H1 (cell line): ENCODE measurements around the gene TRDN. TPM values are rescaled to one million over a fixed set of nuclear protein-coding genes. Genes with fewer than 3 reads are reported as not detected.

Experiments
- CTCF ChIA-PET: fragments of 300-600 bp; sonication (Branson Sonifier 250); formaldehyde crosslinking; loops from one replicate; lab custom pipeline; 2021; ENCODE audit not compliant: partially characterized antibody; lab: Charles Lee
- POLR2A ChIA-PET: fragments of 300-600 bp; sonication (Branson Sonifier 250); formaldehyde crosslinking; loops from one replicate; lab custom pipeline; 2021; ENCODE audit warnings: inconsistent platforms; ENCODE audit not compliant: partially characterized antibody; lab: Charles Lee
- DNase-seq, 2 experiments: peaks; one replicate each; pipeline versions ENCODE4 v3.0.0 to v3.0.0-alpha.2; 2010 to 2022; ENCODE audit warnings: low spot score in 2 of 2, low read depth in 1 of 2, mixed read lengths in 1 of 2
- FAIRE-seq: peaks from 2 replicates; lab custom pipeline; 2011; peaks lifted over from hg19 to GRCh38; lab: Jason Lieb, UNC
- H2AFZ ChIP-seq: 2 replicates; pipeline ENCODE4 v1.8.1; 2012; ENCODE audit warnings: low read length, inconsistent platforms
- H2AK5ac ChIP-seq: 2 replicates; pipeline ENCODE4 v1.6.1; 2013; ENCODE audit warnings: low read depth, low read length
- H2BK120ac ChIP-seq: replicated peaks from 2 replicates; pipeline ENCODE3; 2013; ENCODE audit warnings: low read depth, low read length, inconsistent platforms
- H2BK12ac ChIP-seq: 2 replicates; pipeline ENCODE4 v1.6.1; 2013; ENCODE audit warnings: low read depth, low read length
- H2BK15ac ChIP-seq: 2 replicates; pipeline ENCODE4 v1.6.1; 2013; ENCODE audit warnings: low read length
- H2BK20ac ChIP-seq: 2 replicates; pipeline ENCODE4 v1.6.1; 2013; ENCODE audit warnings: low read length
- H2BK5ac ChIP-seq: 2 replicates; pipeline ENCODE4 v1.6.1; 2013; ENCODE audit warnings: low read depth, low read length
- H3K14ac ChIP-seq: 2 replicates; pipeline ENCODE4 v1.6.1; 2013; ENCODE audit warnings: inconsistent platforms; ENCODE audit not compliant: insufficient read length
- H3K18ac ChIP-seq: 2 replicates; pipeline ENCODE4 v1.6.1; 2013; ENCODE audit warnings: low read length; ENCODE audit errors: extremely low read depth
- H3K23ac ChIP-seq: 2 replicates; pipeline ENCODE4 v1.6.1; 2013; ENCODE audit warnings: inconsistent platforms; ENCODE audit not compliant: insufficient read length
- H3K23me2 ChIP-seq: 2 replicates; pipeline ENCODE4 v1.6.1; 2013; ENCODE audit warnings: low read depth, low read length
- H3K27ac ChIP-seq: 2 replicates; pipeline ENCODE4 v1.6.1; 2011; ENCODE audit warnings: low read depth, low read length, inconsistent platforms
- H3K27me3 ChIP-seq, 4 experiments: replicated peaks in 1 of 4; 1 replicate in 1 of 4; 2 replicates in 3 of 4; pipeline versions ENCODE4 v1.6.1 to v1.8.1; 2011 to 2013; ENCODE audit warnings: low read length in 3 of 4, mild to moderate bottlenecking in 3 of 4, inconsistent platforms in 2 of 4, mixed read lengths in 2 of 4, moderate library complexity in 1 of 4; ENCODE audit not compliant: control insufficient read depth in 3 of 4, insufficient read depth in 3 of 4; ENCODE audit errors: extremely low read depth in 1 of 4
- H3K36me3 ChIP-seq, 4 experiments: 2 replicates each; pipeline versions ENCODE4 v1.6.1 to v1.8.1; 2011 to 2013; ENCODE audit warnings: mild to moderate bottlenecking in 4 of 4, low read length in 3 of 4, moderate library complexity in 2 of 4, control low read depth in 1 of 4, inconsistent platforms in 1 of 4; ENCODE audit not compliant: insufficient read depth in 4 of 4, control insufficient read depth in 2 of 4
- H3K4ac ChIP-seq: replicated peaks from 2 replicates; pipeline ENCODE3; 2013; ENCODE audit warnings: low read length, low read depth, mixed read lengths, inconsistent platforms; ENCODE audit not compliant: insufficient read length
- H3K4me1 ChIP-seq, 4 experiments: replicated peaks in 1 of 4; 1 replicate in 1 of 4; 2 replicates in 3 of 4; pipeline versions ENCODE4 v1.6.1 to v1.8.1; 2011 to 2013; ENCODE audit warnings: low read length in 3 of 4, inconsistent platforms in 2 of 4, mixed read lengths in 1 of 4; ENCODE audit not compliant: insufficient read depth in 4 of 4, control insufficient read depth in 3 of 4
- H3K4me2 ChIP-seq, 2 experiments: 2 replicates each; pipeline versions ENCODE4 v1.6.1 to v1.8.1; 2011 to 2013; ENCODE audit warnings: low read depth in 2 of 2, low read length in 2 of 2, control low read depth in 1 of 2, inconsistent platforms in 1 of 2, mild to moderate bottlenecking in 1 of 2; ENCODE audit not compliant: insufficient read depth in 1 of 2
- H3K4me3 ChIP-seq, 4 experiments: fragments of 200-600, 300-600 bp in 1 of 4; sonication (generic), shearing (Covaris generic), sonication (Bioruptor Twin) in 1 of 4; 2 replicates each; pipeline versions ENCODE4 v1.5.1 to v1.8.1; 2011 to 2016; ENCODE audit warnings: low read length in 4 of 4, low read depth in 3 of 4, control low read depth in 2 of 4, inconsistent platforms in 2 of 4, mild to moderate bottlenecking in 2 of 4, mixed read lengths in 1 of 4, moderate library complexity in 1 of 4; ENCODE audit not compliant: insufficient read depth in 2 of 4; ENCODE audit errors: extremely low read depth in 1 of 4
- H3K56ac ChIP-seq: replicated peaks from 2 replicates; pipeline ENCODE3; 2013; ENCODE audit warnings: low read depth, mild to moderate bottlenecking, mixed read lengths, low read length, inconsistent platforms; ENCODE audit not compliant: insufficient read length
- H3K79me1 ChIP-seq: 2 replicates; pipeline ENCODE4 v1.6.1; 2013; ENCODE audit warnings: low read depth, low read length, control low read depth
- H3K79me2 ChIP-seq, 2 experiments: 2 replicates each; pipeline versions ENCODE4 v1.6.1 to v1.8.1; 2012 to 2013; ENCODE audit warnings: low read length in 2 of 2, mild to moderate bottlenecking in 2 of 2, inconsistent platforms in 1 of 2; ENCODE audit not compliant: insufficient read depth in 2 of 2, control insufficient read depth in 1 of 2
- H3K9ac ChIP-seq, 4 experiments: replicated peaks in 1 of 4; 1 replicate in 1 of 4; 2 replicates in 3 of 4; pipeline versions ENCODE4 v1.6.1 to v1.8.1; 2011 to 2013; ENCODE audit warnings: low read depth in 3 of 4, low read length in 3 of 4, control low read depth in 2 of 4, mild to moderate bottlenecking in 2 of 4, moderate library complexity in 2 of 4, inconsistent platforms in 1 of 4; ENCODE audit errors: extremely low read depth in 1 of 4
- H3K9me3 ChIP-seq, 2 experiments: 2 replicates each; pipeline versions ENCODE4 v1.6.1 to v1.8.1; 2012 to 2013; ENCODE audit warnings: mild to moderate bottlenecking in 2 of 2, moderate library complexity in 2 of 2, control low read depth in 1 of 2, inconsistent platforms in 1 of 2, low read depth in 1 of 2, low read length in 1 of 2, mixed read lengths in 1 of 2; ENCODE audit not compliant: insufficient read depth in 2 of 2
- H4K20me1 ChIP-seq, 2 experiments: replicated peaks in 1 of 2; 2 replicates each; pipeline versions ENCODE3 to v1.8.1; 2011 to 2013; ENCODE audit warnings: inconsistent platforms in 2 of 2, low read length in 2 of 2, mild to moderate bottlenecking in 1 of 2; ENCODE audit not compliant: insufficient read depth in 2 of 2, control insufficient read depth in 1 of 2
- H4K5ac ChIP-seq: 2 replicates; pipeline ENCODE4 v1.6.1; 2013; ENCODE audit warnings: low read length, low read depth, mixed read lengths, inconsistent platforms; ENCODE audit not compliant: insufficient read length
- H4K8ac ChIP-seq: 2 replicates; pipeline ENCODE4 v1.8.0; 2013; ENCODE audit warnings: mild to moderate bottlenecking, moderate library complexity, low read length, inconsistent platforms; ENCODE audit not compliant: insufficient read depth; ENCODE audit errors: extremely low read depth
- H4K91ac ChIP-seq: replicated peaks from 2 replicates; pipeline ENCODE3; 2013; ENCODE audit warnings: low read length, mixed read lengths, inconsistent platforms; ENCODE audit not compliant: insufficient read length
- BCL11A ChIP-seq, 2 experiments: IDR thresholded peaks; one replicate each; pipeline ENCODE4 v1.6.1; 2011; ENCODE audit warnings: low read depth in 2 of 2, low read length in 2 of 2, mild to moderate bottlenecking in 2 of 2
- CEBPB ChIP-seq: IDR thresholded peaks from 2 replicates; pipeline ENCODE4 v1.6.1; 2012; ENCODE audit warnings: low read depth, low read length
- CTCF ChIP-seq, 3 experiments: IDR thresholded peaks; 1 replicate in 2 of 3; 2 replicates in 1 of 3; pipeline versions ENCODE4 v1.5.1 to v1.6.1; 2011; ENCODE audit warnings: low read length in 3 of 3, mild to moderate bottlenecking in 3 of 3, inconsistent platforms in 2 of 3, low read depth in 1 of 3, moderate library complexity in 1 of 3; ENCODE audit not compliant: insufficient read depth in 1 of 3; ENCODE audit errors: control extremely low read depth in 1 of 3
- FOSL1 ChIP-seq: IDR thresholded peaks from 2 replicates; pipeline ENCODE4 v1.6.1; 2011; ENCODE audit warnings: mild to moderate bottlenecking, low read depth, low read length, moderate library complexity; ENCODE audit not compliant: insufficient read depth
- HDAC6 ChIP-seq: IDR thresholded peaks from one replicate; pipeline ENCODE4 v1.7.1; 2012; ENCODE audit warnings: low read depth, mild to moderate bottlenecking, inconsistent platforms, low read length, moderate library complexity
- KDM1A ChIP-seq: fragments of 200-600, 300-600 bp; sonication (generic); IDR thresholded peaks from 2 replicates; pipeline ENCODE4 v1.7.1; 2016; ENCODE audit warnings: mild to moderate bottlenecking, low read length, borderline replicate concordance
- KDM4A ChIP-seq: IDR thresholded peaks from one replicate; pipeline ENCODE4 v1.7.1; 2012; ENCODE audit warnings: low read depth, mild to moderate bottlenecking, moderate library complexity, low read length, inconsistent platforms; ENCODE audit not compliant: severe bottlenecking
- POLR2AphosphoS5 ChIP-seq: IDR thresholded peaks from 2 replicates; pipeline ENCODE4 v1.6.1; 2011; ENCODE audit warnings: low read depth, low read length
- RBBP5 ChIP-seq: IDR thresholded peaks from 2 replicates; pipeline ENCODE4 v1.7.1; 2012; ENCODE audit warnings: low read depth, mild to moderate bottlenecking, inconsistent platforms, low read length, moderate library complexity, borderline replicate concordance
- RNF2 ChIP-seq: fragments of 200-900, 300-1000 bp; sonication (generic); IDR thresholded peaks from 2 replicates; pipeline ENCODE4 v1.7.1; 2016; ENCODE audit warnings: borderline replicate concordance, low read depth, mild to moderate bottlenecking, antibody characterized with exemption, low read length; ENCODE audit not compliant: poor library complexity, severe bottlenecking; ENCODE audit errors: missing control alignments
- SIX5 ChIP-seq: IDR thresholded peaks from 2 replicates; pipeline ENCODE4 v1.6.1; 2011; ENCODE audit warnings: mild to moderate bottlenecking, low read depth, low read length
- SRF ChIP-seq: IDR thresholded peaks from 2 replicates; pipeline ENCODE4 v1.6.1; 2011; ENCODE audit warnings: mild to moderate bottlenecking, low read depth, low read length, moderate library complexity
- WGBS, 2 experiments: shearing (Covaris generic) in 1 of 2; methylation state at CpG; one replicate each; pipeline versions ENCODE4 v1.1.6 to v1.1.7; 2013 to 2015; ENCODE audit warnings: low lambda C conversion rate in 2 of 2, mixed read lengths in 2 of 2, inconsistent platforms in 1 of 2, low coverage in 1 of 2, missing lambda C conversion rate in 1 of 2; ENCODE audit not compliant: insufficient replicate concordance in 2 of 2, insufficient coverage in 1 of 2, insufficient read length in 1 of 2; ENCODE audit errors: extremely low coverage in 1 of 2, missing lambda C conversion rate in 1 of 2; 5-methylcytosine and 5-hydroxymethylcytosine counted together
- polyA plus RNA-seq, 7 experiments: library from polyadenylated mRNA; depleted of rRNA in 3 of 7; stranded (reverse) in 5 of 7; unstranded in 2 of 7; fragments of >200 nt in 5 of 7; fragments of 200-250 nt in 2 of 7; gene quantifications; 1 replicate in 5 of 7; 2 replicates in 1 of 7; 4 replicates in 1 of 7; pipeline versions ENCODE4 v1.2.1 to v1.2.3, GENCODE V29; 2011 to 2013; ENCODE audit warnings: missing spikeins in 2 of 7, mixed read lengths in 2 of 7
- total RNA-seq: library from RNA; stranded (reverse); fragmentation: NEBNext Ultra II Directional; extraction: Animal tissue kit (Norgen Biotek cat#: 25700); gene quantifications from 2 replicates; pipeline ENCODE4 v1.2.1, GENCODE V29; 2021

The TRDN gene
- total and polyA plus RNA-seq, 2 of the 8 experiments (the other 6 are each of a cell fraction or from before 2014, with no cell fraction given), result 1.6 to 41.6 TPM

GRCh38 chr6:123529058-123529457 is 107.7 kb downstream of the TRDN start:
- H3K9me3 ChIP-seq, result no peaks in the 10 kb centered on the region; a peak in 1 of 4 replicates
- H3K4me3 ChIP-seq, result no peak overlapping the region
- POLR2A ChIA-PET, result no interaction called here
- CTCF ChIA-PET, result interaction anchor here (0.8 kb wide), 1 partner anchor 10 kb away, joined by 3 read pairs; no protein-coding TSS in a partner anchor
- no peaks in the 10 kb centered on the region for H3K79me1 ChIP-seq
- no peak overlapping the region for H3K9ac ChIP-seq
- H3K4ac ChIP-seq, result no peak overlapping the region
- no peak overlapping the region for H2AK5ac ChIP-seq
- no peak overlapping the region for H4K5ac ChIP-seq
- no peak overlapping the region for H2BK12ac ChIP-seq
- no peak overlapping the region for H3K14ac ChIP-seq
- H3K23ac ChIP-seq, result no peak overlapping the region
- H4K91ac ChIP-seq, result no peak overlapping the region
- H2AFZ ChIP-seq, result no peak overlapping the region
- H2BK15ac ChIP-seq, result no peak overlapping the region
- no peaks in the 10 kb centered on the region for H3K27me3 ChIP-seq
- no peak overlapping the region for H3K18ac ChIP-seq
- H2BK20ac ChIP-seq, result no peak overlapping the region
- no peak overlapping the region for H4K8ac ChIP-seq
- H3K79me2 ChIP-seq, result no peaks in the 10 kb centered on the region
- 95% methylated on average over 4 of the region's 4 CpGs; no CpG with 5 or more reads in 1 of the 2 experiments for WGBS, 2 experiments
- no peak overlapping the region for H3K56ac ChIP-seq
- H4K20me1 ChIP-seq, result no peaks in the 10 kb centered on the region
- H3K23me2 ChIP-seq, result no peaks in the 10 kb centered on the region
- no peak overlapping the region for H2BK120ac ChIP-seq
- DNase-seq (no peak), FAIRE-seq (no peak)
- H3K36me3 ChIP-seq, result peaks cover 0 to 5% (median 0%) of the 10 kb centered on the region in 4 experiments; a peak in 1 of 8 replicates
- no peak overlapping the region for H3K4me2 ChIP-seq
- H3K27ac ChIP-seq, result no peak overlapping the region
- no peaks in the 10 kb centered on the region for H3K4me1 ChIP-seq
- no peak overlapping the region for H2BK5ac ChIP-seq
- no peak for TF ChIP-seq RBBP5
- TF ChIP-seq CEBPB, result no peak
- TF ChIP-seq KDM1A, result no peak
- TF ChIP-seq SIX5, result no peak
- no peak for TF ChIP-seq POLR2AphosphoS5
- TF ChIP-seq SRF, result no peak
- TF ChIP-seq RNF2, result no peak
- TF ChIP-seq KDM4A, result no peak
- TF ChIP-seq CTCF (IDR thresholded peaks at IDR 0.05; ENCODE audit: control extremely low read depth in 1 of 3, insufficient read depth in 1 of 3, low read depth in 1 of 3, low read length in 3 of 3), result no peak
- no peak for TF ChIP-seq HDAC6
- no peak for TF ChIP-seq FOSL1
- no peak for TF ChIP-seq BCL11A (IDR thresholded peaks at IDR 0.05; ENCODE audit: low read depth in 2 of 2, low read length in 2 of 2)
